Purkinje cell (primary cell): Measurements from ENCODE around the gene APCDD1. TPM values are rescaled to one million over a fixed set of nuclear protein-coding genes. Genes with fewer than 3 reads are reported as not detected.

Source experiments
- polyA plus RNA-seq: library from polyadenylated mRNA; unstranded; fragments of >200 nt; fragmentation: Nextera tagmentation; gene quantifications from 2 replicates; pipeline ENCODE4 v1.2.1, GENCODE V29; 2014

APCDD1 gene
- 1.1 and 3.3 TPM in 2 replicates for polyA plus RNA-seq

DNA sequence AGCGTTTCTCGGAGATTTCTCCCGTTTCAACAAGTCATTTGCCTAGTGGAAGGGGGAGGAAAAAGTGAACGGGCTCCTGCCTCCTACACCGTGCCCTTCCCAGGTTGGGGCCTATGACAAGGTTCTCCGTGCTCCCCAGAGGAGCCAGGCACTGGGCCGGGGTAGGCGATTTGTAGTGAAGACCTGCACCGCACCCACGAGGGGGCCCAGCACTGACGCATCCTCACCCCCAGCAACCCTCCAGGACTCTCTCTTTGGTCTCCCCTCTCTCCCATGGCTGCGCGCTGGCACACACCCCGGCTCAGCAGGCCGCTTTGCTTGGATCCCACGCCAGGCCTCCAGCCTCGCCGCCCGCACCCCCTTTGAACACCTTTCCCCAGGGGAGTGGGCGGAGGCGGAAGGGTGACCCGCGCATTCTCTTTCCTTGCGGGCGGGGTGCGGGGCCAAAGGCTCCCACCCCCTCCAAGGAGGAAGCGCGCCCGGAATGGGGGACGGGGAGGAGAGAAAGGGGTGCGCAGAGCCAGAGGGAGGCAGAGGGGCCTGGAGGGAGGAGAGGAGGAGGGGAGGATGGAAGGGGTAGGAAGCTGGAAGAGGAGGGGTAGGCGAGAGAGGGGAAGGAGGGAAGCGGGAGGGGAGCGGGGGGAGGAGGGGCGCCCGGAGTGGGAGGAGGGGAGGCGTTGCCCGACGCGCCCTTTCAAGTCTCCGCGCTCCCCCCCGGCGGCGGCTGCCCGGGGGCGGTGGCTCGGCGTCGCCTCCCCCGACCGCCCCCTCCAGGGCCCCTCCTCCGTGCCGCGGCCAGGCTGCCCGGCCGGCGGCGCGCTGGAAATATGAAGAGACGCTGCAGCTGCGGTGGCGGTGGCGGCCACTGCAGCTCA, at the start of gene APCDD1:
Gene APCDD1, plus strand, starts transcription at position 830 of the 875 bp plus-strand sequence. CDS start 347 bp downstream, outside the sequence.

DNA sequence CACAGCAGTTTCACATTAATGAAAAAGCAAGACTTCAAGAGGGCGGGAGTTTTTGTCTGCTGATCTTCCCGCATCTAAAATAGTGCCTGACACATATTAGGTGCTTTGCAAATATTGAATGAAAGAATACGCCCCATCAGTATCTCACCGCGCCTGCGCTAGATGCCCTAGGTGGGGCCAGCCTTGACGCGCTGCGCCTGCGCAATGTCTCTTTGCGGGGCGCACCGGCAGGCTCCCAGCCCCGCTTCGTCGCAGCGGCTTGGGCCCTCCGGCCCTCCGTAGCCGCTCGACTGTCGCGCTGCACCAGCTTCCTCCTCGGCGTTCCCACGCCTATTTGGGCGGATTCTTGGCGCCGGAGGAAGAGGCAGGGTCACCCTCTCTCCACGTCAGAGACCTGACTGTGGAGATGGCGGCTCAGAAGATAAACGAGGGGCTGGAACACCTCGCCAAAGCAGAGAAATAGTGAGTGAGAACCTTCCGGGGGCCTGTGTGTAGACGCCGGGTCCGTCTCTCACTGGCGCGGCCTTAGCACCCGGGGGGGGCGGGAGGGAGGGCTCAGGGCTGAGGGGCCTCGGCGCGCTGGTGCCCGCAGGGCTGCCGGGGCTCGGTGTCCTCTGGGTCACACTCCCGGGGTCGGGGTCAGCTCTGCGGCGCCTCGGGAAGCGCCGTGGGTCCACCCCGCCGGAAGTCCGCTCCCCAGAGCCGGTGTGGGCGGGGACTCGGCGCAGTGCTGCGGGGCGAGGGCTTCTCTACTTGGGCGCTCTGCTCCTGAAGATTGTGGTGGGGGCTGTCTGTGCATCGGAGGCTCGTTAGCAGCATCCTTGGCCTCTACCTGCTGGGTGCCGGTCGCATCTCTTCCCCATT, 71.5 kb downstream of the APCDD1 start, which contains the start of gene NAPG:
Gene NAPG, plus strand, starts transcription at position 331 of the 864 bp plus-strand sequence. Its CDS starts 76 bp downstream, at position 407.

Other genes starting within 250 kb of the APCDD1 start
- gene NAPG, start 71.4 kb downstream of the APCDD1 start, polyA plus RNA-seq = 67.8 and 101 TPM in 2 replicates